PFSK-1 (cell line): ENCODE data around the gene RAB3C.

Source experiments
- FOXP2 ChIP-seq: optimal IDR thresholded peaks from 2 replicates; pipeline ENCODE3; 2011; ENCODE audit warnings: borderline replicate concordance, control low read depth, inconsistent platforms; ENCODE audit not compliant: insufficient read depth; ENCODE audit errors: extremely low read length, extremely low read depth
- POLR2AphosphoS5 ChIP-seq: IDR thresholded peaks from 2 replicates; pipeline ENCODE4 v1.6.1; 2012; ENCODE audit warnings: low read depth, mild to moderate bottlenecking, control low read depth, low read length, moderate library complexity
- REST ChIP-seq, 2 experiments: IDR thresholded peaks; 2 replicates each; pipeline versions ENCODE4 v1.6.1 to v1.8.0; 2011 to 2012; ENCODE audit warnings: low read depth in 2 of 2, low read length in 2 of 2, control low read depth in 1 of 2, inconsistent platforms in 1 of 2, mild to moderate bottlenecking in 1 of 2, moderate library complexity in 1 of 2; ENCODE audit not compliant: insufficient read depth in 1 of 2
- SIN3A ChIP-seq: IDR thresholded peaks from 2 replicates; pipeline ENCODE4 v1.6.1; 2012; ENCODE audit warnings: mild to moderate bottlenecking, low read length, moderate library complexity, borderline replicate concordance; ENCODE audit not compliant: insufficient read depth
- TAF1 ChIP-seq: IDR thresholded peaks from 2 replicates; pipeline ENCODE4 v1.6.1; 2012; ENCODE audit warnings: low read length, control low read depth, borderline replicate concordance; ENCODE audit not compliant: insufficient read depth

The RAB3C gene

GRCh38 chr5:58708456-58708855, 125.6 kb downstream of the RAB3C start:
- no peak for TF ChIP-seq FOXP2
- no peak for TF ChIP-seq REST (IDR thresholded peaks at IDR 0.05; ENCODE audit: insufficient read depth in 1 of 2, low read depth in 2 of 2, low read length in 2 of 2)
- no peak for TF ChIP-seq SIN3A
- no peak for TF ChIP-seq TAF1
- no peak for TF ChIP-seq POLR2AphosphoS5

GRCh38 chr5:58710871-58711270, 128.0 kb downstream of the RAB3C start:
- TF ChIP-seq REST (IDR thresholded peaks at IDR 0.05; ENCODE audit: insufficient read depth in 1 of 2, low read depth in 2 of 2, low read length in 2 of 2) (no peak), POLR2AphosphoS5 (no peak), SIN3A (no peak), FOXP2 (no peak), TAF1 (no peak)

- no peak for TF ChIP-seq REST (IDR thresholded peaks at IDR 0.05; ENCODE audit: insufficient read depth in 1 of 2, low read depth in 2 of 2, low read length in 2 of 2)
- no peak for TF ChIP-seq FOXP2
- TF ChIP-seq SIN3A, result no peak
- TF ChIP-seq TAF1, result no peak
- TF ChIP-seq POLR2AphosphoS5, result no peak
These were observed 129.1 kb downstream of the RAB3C start for GRCh38 chr5:58711965-58712364.

- no peak for TF ChIP-seq TAF1
- no peak for TF ChIP-seq POLR2AphosphoS5
- TF ChIP-seq SIN3A, result no peak
- TF ChIP-seq REST (IDR thresholded peaks at IDR 0.05; ENCODE audit: insufficient read depth in 1 of 2, low read depth in 2 of 2, low read length in 2 of 2), result no peak
- TF ChIP-seq FOXP2, result no peak
These were observed 131.2 kb downstream of the RAB3C start for GRCh38 chr5:58714046-58714445.
